Heart left ventricle (tissue), 16 donors: Measurements from ENCODE around the gene EMC1. TPM values are rescaled to one million over a fixed set of nuclear protein-coding genes. Genes with fewer than 3 reads are reported as not detected.
"Not testable (repeated sequence)": the region's sequence is repeated elsewhere in the genome, so short reads cannot be mapped to it uniquely, and the experiment has no call there.

Experiments
- ATAC-seq, 4 donors: fragments of 200-7000 bp; cut with Tn5 transposase; one replicate each; pipeline ENCODE4 v1.9.1; 2020 to 2022; ENCODE audit warnings: moderate library complexity in 4 of 4, mild to moderate bottlenecking in 3 of 4, moderate number of reproducible peaks in 1 of 4
- DNase-seq, 5 donors: peaks; one replicate each; pipeline ENCODE4 v3.0.0-alpha.2; 2020
- H3K27ac ChIP-seq, 12 donors: fragments of 200-600 bp; sonication (generic) in 4 of 12; one replicate each; pipeline versions ENCODE4 v1.5.0 to v1.8.0; 2016 to 2022; ENCODE audit warnings: mild to moderate bottlenecking in 2 of 12
- H3K27me3 ChIP-seq, 9 donors: fragments of 200-600 bp; sonication (generic) in 2 of 9; one replicate each; pipeline versions ENCODE4 v1.5.1 to v1.8.0; 2016 to 2022; ENCODE audit warnings: mild to moderate bottlenecking in 3 of 9
- H3K36me3 ChIP-seq, 9 donors: fragments of 200-600 bp; sonication (generic) in 2 of 9; one replicate each; pipeline versions ENCODE4 v1.5.0 to v1.8.0; 2018 to 2022; ENCODE audit warnings: mild to moderate bottlenecking in 2 of 9
- H3K4me1 ChIP-seq, 12 donors: fragments of 200-600 bp; sonication (generic) in 4 of 12; one replicate each; pipeline versions ENCODE4 v1.5.0 to v1.8.0; 2016 to 2022; ENCODE audit warnings: mild to moderate bottlenecking in 3 of 12
- H3K4me3 ChIP-seq, 12 donors: fragments of 200-600 bp; sonication (generic) in 4 of 12; one replicate each; pipeline versions ENCODE4 v1.5.0 to v1.8.0; 2017 to 2022; ENCODE audit warnings: mild to moderate bottlenecking in 9 of 12, moderate library complexity in 4 of 12
- H3K9me3 ChIP-seq, 12 donors: fragments of 200-600 bp; sonication (generic) in 4 of 12; one replicate each; pipeline versions ENCODE4 v1.5.0 to v1.8.0; 2016 to 2022; ENCODE audit warnings: mild to moderate bottlenecking in 1 of 12
- POLR2A ChIP-seq, 2 donors: fragments of 450-650 bp; IDR thresholded peaks; one replicate each; pipeline ENCODE4 v1.6.1; 2017; ENCODE audit warnings: antibody characterized with exemption in 2 of 2, mild to moderate bottlenecking in 2 of 2, moderate library complexity in 2 of 2
- WGBS, 4 donors: extraction: QIAGEN DNeasy Blood & Tissue Kit in 2 of 4; methylation state at CpG; one replicate each; pipeline versions ENCODE4 v1.1.5 to v1.1.7; 2013 to 2018; 5-methylcytosine and 5-hydroxymethylcytosine counted together
- intact Hi-C, 10 donors: fragments of 100-400 bp; cut with DNase I; formaldehyde crosslinking; loops; one replicate each; pipeline versions ENCODE4 v1.11.1 to v1.14.2; 2022
- polyA plus RNA-seq, 2 donors: library from polyadenylated mRNA; stranded (reverse); fragments of 200-250 nt; gene quantifications; one replicate each; pipeline ENCODE4 v1.2.3, GENCODE V29; 2013
- total RNA-seq, 9 donors: library from RNA; depleted of rRNA in 2 of 9; stranded (reverse); fragments of >200 nt in 2 of 9; fragmentation: NEBNext Ultra II Directional in 3 of 9; extraction: Animal tissue kit (Norgen Biotek cat#: 25700) in 3 of 9; gene quantifications; one replicate each; pipeline versions ENCODE4 v1.1.0 to v1.2.4, GENCODE V29; 2016 to 2023
- TF ChIP-seq, protein P1 (sequence below), 12 donors: fragments of 200-600 bp; sonication (generic) in 4 of 12; IDR thresholded peaks; one replicate each; pipeline versions ENCODE4 v1.5.0 to v1.8.0; 2018 to 2022; ENCODE audit warnings: antibody characterized with exemption in 12 of 12, mild to moderate bottlenecking in 5 of 12
- donor health status: ischemic (EF 13 %, LVEDD 7.1; RV severe dilation, severe dysfunction).
- donor health status: healthy with polysubstance abuse.
- donor health status: DM: no; HTN: yes; CAD: no.
- donor health status: DM: no; HTN: no; CAD: no.
- donor health status: ischemic (EF 25% LVEDD 6.9; RV normal size, moderate dysfunction).
- donor health status: ischemic (EF 25% LVEDD 5.7; RV mildly dilated, moderate dysfunction).
- donor health status: healthy.
- donor health status: DM: yes; HTN: yes; CAD: no.
- donor health status: ischemic (EF 35%, LVEDD 5.7; RV mildly dilated, moderate dysfunction).
- donor health status: nonischemic (EF 11% LVEDD 7.7; RV severe dilation, severe dysfunction).
- donor health status: DM: yes; HTN: yes; CAD: no.
- donor health status: PGD.
- donor health status: ischemic (EF 29% LVEDD 5.4; RV normal size, mild dysfunction).
- donor health status: nonischemic (EF 23%, LVEDD 6.1; RV moderate dilation, normal function).

EMC1 gene
- total and polyA plus RNA-seq, 11 donors = 10.1 to 54.5 (median 28.9) TPM

DNA sequence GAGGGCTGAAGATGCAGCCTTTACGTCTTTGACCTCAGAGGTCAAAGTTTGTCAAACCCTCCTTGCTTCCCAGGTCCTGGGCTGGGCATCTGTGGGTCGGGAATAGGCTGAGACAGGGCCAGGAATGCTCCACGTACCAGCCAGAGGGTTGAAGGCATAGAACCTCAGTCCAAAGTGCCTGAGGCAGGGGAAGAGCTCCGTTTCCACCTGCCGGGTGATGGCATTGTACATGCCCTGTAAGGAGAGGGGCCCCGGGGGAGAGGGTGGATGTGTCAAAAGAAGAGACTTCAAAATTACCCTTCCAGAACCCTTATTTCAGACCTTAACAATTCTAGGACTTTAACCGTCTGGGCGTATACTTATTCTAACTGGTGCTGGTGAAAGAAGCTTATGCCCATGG, 33.6 kb upstream of the EMC1 start:
- Histone ChIP-seq H3K27ac (no peak overlapping the region), H3K27me3 (peaks cover 0 to 5% (median 0%) of the 10 kb centered on the region in 9 donors), H3K36me3 (no peaks in the 10 kb centered on the region), H3K4me3 (no peak overlapping the region), H3K4me1 (peaks cover 0 to 21% (median 6%) of the 10 kb centered on the region in 12 donors), H3K9me3 (no peaks in the 10 kb centered on the region)
- ATAC-seq (no peak), DNase-seq (no peak)
- WGBS, 4 donors = 88 to 95% (median 91%) methylated on average over 8 of the region's 8 CpGs
- intact Hi-C loops = no loop called here
- no peak for TF ChIP-seq POLR2A (IDR thresholded peaks at IDR 0.05)
- TF ChIP-seq, protein P1, sequence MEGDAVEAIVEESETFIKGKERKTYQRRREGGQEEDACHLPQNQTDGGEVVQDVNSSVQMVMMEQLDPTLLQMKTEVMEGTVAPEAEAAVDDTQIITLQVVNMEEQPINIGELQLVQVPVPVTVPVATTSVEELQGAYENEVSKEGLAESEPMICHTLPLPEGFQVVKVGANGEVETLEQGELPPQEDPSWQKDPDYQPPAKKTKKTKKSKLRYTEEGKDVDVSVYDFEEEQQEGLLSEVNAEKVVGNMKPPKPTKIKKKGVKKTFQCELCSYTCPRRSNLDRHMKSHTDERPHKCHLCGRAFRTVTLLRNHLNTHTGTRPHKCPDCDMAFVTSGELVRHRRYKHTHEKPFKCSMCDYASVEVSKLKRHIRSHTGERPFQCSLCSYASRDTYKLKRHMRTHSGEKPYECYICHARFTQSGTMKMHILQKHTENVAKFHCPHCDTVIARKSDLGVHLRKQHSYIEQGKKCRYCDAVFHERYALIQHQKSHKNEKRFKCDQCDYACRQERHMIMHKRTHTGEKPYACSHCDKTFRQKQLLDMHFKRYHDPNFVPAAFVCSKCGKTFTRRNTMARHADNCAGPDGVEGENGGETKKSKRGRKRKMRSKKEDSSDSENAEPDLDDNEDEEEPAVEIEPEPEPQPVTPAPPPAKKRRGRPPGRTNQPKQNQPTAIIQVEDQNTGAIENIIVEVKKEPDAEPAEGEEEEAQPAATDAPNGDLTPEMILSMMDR (IDR thresholded peaks at IDR 0.05) = no peak

DNA sequence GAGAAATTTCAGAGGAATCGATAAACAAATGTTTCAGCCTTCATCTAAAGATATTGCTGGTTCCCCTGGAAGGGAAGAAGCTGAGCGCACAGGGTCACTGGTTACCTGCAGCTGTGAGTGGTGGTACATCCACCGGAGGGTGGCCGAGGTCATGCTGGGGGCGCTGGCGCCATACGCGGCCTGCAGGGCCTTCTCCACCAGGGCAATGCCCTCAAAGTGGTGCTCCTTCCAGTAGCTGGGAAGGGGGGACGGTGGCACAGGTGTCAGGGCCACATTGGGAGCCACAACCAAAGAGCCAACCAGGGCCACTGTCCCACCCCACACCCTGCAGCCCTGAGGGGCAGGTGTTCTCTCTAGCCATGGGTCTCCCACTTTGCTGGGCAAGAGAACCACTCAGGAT, 32.6 kb upstream of the EMC1 start:
- Histone ChIP-seq H3K9me3 (no peaks in the 10 kb centered on the region), H3K27ac (no peak overlapping the region), H3K27me3 (no peaks in the 10 kb centered on the region), H3K4me3 (no peak overlapping the region), H3K36me3 (no peaks in the 10 kb centered on the region), H3K4me1 (peaks cover 0 to 11% (median 2%) of the 10 kb centered on the region in 12 donors)
- TF ChIP-seq, protein P1 (IDR thresholded peaks at IDR 0.05) = no peak
- TF ChIP-seq POLR2A (IDR thresholded peaks at IDR 0.05) = no peak
- ATAC-seq = no peak
- WGBS, 4 donors = 91 to 97% (median 95%) methylated on average over 9 of the region's 9 CpGs
- intact Hi-C loops = no loop called here
- DNase-seq = no peak

DNA sequence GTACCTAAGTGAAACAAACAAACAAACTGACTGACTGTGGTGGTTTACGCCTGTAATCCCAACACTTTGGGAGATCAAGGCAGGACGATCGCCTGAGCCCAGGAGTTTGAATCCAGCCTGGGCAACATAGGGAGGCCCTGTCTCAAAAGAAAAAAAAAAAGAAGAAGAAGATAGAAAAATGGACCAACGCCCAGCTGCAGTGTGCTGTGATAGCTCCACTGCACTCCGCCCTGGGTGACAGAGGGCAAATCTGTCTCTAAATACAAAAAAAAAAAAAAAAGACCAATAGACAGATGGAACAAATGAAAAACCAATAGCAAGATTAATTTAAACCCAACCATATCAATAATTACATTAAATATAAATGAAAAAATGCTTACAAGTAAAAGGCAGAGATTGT, 23.3 kb upstream of the EMC1 start:
- Histone ChIP-seq H3K4me3 (no peak overlapping the region), H3K27ac (no peak overlapping the region), H3K36me3 (no peaks in the 10 kb centered on the region), H3K27me3 (peaks cover 0 to 13% (median 0%) of the 10 kb centered on the region in 9 donors), H3K4me1 (peaks cover 0 to 5% (median 0%) of the 10 kb centered on the region in 12 donors), H3K9me3 (peaks cover 0 to 20% (median 0%) of the 10 kb centered on the region in 12 donors)
- ATAC-seq = no peak
- DNase-seq = no peak
- WGBS, 4 donors = 94 to 97% (median 96%) methylated on average over 5 of the region's 5 CpGs
- TF ChIP-seq, protein P1 (IDR thresholded peaks at IDR 0.05) = no peak
- TF ChIP-seq POLR2A (IDR thresholded peaks at IDR 0.05) = no peak
- intact Hi-C loops = no loop called here

DNA sequence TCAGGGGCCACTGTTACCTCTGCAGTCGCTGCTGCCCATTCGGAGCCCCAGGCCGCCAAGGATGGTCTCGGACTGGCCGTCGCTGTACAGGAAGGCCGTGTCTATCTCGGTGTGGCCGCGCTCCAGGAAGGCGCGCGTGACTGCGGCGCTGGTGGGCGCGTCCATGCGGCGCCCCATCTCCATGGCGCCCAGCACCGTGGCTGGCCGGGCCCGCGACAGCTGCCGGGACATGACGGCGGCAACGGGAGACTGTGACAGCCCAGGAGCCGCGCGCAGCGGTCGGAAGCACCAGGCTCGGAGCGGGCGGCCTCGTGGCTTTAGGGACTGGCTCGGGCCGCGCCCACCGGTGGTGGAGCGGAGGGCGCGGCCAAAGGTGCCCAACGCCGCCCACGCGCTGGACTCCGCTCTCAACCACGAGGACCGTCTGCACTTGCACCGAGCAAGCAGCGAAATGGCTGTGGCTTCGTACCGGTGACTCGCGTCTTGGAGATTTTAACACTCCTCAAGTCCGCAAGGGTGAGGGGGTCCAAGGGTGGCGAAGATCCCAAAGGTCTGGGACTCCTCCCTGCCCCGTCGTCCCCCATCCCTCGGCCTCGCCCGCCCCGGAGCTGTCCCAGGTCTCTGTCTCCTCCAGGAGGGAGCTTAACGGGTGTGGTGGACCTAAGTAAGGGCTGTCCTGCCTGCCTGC, 22.7 kb upstream of the EMC1 start:
- DNase-seq, H3K27ac ChIP-seq, H3K4me1 ChIP-seq, H3K36me3 ChIP-seq, intact Hi-C loops: not testable (repeated sequence)
- ATAC-seq = peak in 3 of 4 donors; percentile 30 to 63 (median 60)
- peak overlapping the region in 5 of 12 donors; percentile 12 to 25 (median 16) for H3K4me3 ChIP-seq
- H3K27me3 ChIP-seq = peaks cover 0 to 13% (median 0%) of the 10 kb centered on the region in 9 donors
- WGBS, 4 donors = 5 to 17% (median 12%) methylated on average over 11 to 58 of the region's 66 CpGs
- peaks cover 0 to 20% (median 0%) of the 10 kb centered on the region in 12 donors for H3K9me3 ChIP-seq
